CD4-positive, alpha-beta T cell treated with Interleukin-17A for 4 hours (primary cell): ENCODE results near the gene FOXF2.

ENCODE experiments used
- DNase-seq: peaks from one replicate; pipeline ENCODE4 v3.0.0-alpha.2; 2020; ENCODE audit warnings: mixed read lengths

Gene FOXF2

GRCh38 chr6:1392813-1393640, 3.7 kb downstream of the FOXF2 start:
- no peak for DNase-seq

DNA sequence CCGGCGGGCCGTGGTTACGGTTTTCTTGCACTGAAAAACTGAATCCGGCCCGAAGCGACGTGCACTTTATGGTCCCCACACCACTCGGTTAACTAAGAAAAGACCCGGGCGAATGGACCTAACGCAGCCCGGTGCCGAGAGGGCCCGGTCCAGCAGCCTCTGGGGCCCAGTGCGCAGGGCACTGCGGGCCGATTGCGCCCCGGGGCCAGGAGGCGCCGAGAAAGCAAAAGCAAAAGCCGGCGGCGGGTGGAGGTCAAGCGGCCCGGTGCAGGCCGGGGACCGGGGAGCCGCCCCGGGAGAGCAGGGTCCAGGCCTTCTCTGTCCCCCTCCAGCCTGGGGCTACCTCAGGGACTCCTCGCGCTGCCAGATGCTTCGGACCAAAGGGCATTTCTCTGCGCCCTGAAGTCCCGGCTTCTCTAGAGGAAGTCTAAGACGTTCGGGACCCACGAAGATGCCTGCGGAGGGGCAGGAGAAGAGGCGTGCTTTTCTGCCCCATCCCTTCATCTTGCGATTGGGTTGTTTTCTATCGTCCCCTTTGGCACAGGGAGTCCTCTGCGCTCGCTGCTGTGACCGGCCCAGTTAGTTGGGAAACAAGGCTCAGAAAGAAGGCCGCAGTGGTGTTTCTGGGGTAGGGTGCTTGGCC, 4.4 kb downstream of the FOXF2 start:
- no peak for DNase-seq

DNA sequence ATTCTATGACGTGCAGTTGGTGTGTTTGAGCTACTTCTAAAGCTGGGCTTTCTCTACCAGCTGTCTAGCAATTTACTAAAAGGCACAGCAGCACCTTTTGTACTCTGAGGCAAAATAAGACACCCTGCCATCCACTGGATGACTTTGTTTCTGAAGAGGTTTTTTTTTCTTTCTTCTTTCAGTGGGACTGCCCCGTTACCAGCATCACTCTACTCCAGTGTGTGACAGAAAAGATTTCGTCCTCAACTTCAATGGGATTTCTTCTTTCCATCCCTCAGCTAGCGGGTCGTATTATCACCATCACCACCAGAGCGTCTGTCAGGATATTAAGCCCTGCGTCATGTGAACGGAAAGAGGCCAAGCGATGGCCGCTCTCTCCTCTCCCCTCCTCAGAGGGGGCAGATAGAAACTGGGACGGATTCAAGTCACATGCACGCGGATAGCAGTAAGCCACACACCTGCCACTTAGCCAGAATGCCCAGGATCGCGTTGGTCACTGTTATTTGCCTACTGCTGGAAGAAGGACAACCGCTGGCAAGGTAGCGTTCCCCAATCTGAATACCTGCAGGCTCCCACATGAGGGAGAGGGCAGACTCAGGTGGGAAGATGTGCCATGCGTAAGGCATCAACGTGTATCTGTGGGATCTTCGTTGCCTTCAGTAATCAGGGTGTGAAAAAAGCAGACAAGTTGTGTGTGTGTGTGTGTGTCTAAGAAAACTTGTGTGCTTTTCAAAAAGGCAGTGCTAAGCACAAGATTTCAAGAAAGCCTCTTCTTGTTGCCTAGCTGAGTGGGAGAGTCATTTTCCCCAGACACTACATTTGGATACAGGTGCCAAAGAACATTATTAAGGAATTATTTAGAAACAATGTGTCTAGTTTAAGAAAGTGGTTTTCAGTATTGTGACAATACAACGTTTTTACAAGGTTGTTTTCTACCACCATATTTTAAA, 5.4 kb downstream of the FOXF2 start:
- DNase-seq = no peak

GRCh38 chr6:1395506-1395905, 6.1 kb downstream of the FOXF2 start:
- DNase-seq = no peak

- DNase-seq = no peak
Measured at GRCh38 chr6:1395941-1396908, 6.8 kb downstream of the FOXF2 start.

GRCh38 chr6:1396952-1397868, 7.8 kb downstream of the FOXF2 start:
- DNase-seq = peak; percentile 74

GRCh38 chr6:1399085-1399780, 9.9 kb downstream of the FOXF2 start:
- no peak for DNase-seq

DNA sequence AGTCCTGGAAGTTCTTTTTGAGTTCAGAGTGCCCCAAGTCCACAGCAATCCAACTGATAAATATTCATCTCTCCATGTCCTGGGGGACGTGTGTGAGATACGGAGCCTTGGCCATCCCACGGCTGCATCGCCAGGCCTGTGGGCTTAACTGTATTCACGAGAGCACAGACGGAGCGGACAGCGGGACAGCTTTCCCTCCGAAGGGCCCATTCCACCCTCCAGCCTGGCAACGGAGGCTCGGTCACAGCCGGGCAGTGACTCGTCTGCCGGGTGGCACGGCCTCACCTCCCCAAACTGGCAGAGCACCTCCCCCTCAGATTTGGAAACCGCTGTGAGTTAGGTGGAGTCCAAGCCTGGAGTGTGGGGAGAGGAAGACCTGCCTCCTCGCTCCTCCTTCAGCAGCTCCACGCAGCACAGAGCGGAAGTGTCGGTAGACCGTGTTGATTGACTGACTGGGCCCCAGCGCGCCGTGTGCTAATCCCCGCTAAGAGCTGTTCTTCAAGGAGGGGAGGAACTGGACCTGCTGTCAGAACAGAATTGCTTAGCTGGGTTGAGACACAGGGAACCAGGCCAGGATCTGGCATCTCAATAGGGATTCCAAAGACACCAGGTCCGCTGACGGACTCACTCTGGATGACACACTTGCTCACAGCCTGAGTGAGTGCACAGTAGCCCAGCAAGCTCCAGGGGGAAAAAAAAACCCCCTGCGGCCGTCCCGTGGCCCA, 10.9 kb downstream of the FOXF2 start:
- DNase-seq = no peak

DNA sequence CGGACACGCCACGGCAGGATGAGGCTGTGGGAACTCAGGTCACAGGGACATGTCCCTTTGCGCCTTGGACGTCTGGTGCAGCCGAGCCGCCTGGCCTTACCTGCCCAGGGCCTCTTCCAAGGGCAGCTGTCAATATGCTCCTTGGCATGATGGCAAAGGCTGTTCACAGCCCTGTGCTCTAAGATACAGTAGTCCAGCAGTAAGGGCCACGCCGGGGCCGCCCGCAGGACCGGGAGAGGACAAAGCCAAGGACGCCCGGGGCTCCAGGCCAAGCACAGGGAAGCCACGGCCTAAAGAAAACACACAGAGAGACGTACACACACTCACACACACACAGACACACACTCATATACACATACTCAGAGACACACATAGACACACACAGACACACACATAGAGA, 13.0 kb downstream of the FOXF2 start:
- no peak for DNase-seq

DNA sequence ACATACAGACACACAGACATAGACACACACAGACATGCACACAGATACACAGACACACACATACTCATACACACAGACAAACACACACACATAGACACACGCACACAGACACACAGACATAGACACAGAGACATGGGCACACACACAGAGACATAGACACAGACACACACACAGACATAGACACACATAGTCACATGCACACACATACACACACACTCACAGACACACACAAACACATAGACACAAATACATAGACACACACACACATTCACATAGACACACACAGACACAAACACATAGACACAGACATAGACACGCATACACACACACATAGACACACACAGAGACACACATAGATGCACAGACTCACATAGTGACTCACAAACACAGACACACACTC, 13.5 kb downstream of the FOXF2 start:
- no peak for DNase-seq

DNA sequence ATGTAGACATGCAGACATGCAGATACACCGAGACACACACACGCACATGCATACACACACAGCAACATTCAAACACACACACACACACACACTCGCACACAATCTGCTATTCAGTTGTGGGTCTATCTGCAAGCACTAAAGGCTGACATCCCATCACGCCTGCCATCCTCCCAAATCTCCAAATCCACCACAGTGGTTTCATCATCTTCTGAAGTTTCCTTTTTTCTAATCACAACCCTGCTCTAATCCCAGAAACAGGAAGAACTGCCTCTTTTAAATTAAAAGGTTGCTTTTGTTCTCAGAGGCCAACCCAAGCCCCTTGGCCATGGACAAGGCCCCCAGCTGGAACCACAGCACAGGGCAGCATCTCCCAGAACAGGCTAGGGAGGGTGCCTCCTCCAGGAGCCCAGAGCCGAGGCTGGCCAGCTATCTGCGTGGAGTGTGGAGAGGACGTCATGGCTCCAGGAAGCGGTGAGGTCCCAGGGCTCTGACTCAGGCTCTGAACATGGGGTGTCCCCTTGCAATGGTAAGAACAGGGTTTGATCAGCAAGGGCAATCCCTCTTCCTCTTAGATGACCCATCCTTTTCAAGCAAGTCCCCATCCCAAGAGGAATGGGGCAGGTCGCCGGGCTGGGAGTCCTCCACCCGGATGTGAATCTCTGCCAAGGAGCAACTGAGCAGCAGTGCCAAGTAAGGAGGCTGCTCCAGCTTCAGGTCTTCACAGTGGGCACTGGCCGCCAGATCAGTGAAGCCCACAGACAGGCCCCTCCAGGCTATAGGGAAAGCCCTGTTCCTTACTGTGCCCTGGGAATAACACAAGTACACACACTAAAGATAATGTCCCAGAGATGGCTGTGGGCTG, 14.7 kb downstream of the FOXF2 start:
- DNase-seq = no peak

GRCh38 chr6:1404713-1405098, 15.3 kb downstream of the FOXF2 start:
- DNase-seq = no peak

GRCh38 chr6:1405221-1405620, 15.8 kb downstream of the FOXF2 start:
- DNase-seq = no peak

DNA sequence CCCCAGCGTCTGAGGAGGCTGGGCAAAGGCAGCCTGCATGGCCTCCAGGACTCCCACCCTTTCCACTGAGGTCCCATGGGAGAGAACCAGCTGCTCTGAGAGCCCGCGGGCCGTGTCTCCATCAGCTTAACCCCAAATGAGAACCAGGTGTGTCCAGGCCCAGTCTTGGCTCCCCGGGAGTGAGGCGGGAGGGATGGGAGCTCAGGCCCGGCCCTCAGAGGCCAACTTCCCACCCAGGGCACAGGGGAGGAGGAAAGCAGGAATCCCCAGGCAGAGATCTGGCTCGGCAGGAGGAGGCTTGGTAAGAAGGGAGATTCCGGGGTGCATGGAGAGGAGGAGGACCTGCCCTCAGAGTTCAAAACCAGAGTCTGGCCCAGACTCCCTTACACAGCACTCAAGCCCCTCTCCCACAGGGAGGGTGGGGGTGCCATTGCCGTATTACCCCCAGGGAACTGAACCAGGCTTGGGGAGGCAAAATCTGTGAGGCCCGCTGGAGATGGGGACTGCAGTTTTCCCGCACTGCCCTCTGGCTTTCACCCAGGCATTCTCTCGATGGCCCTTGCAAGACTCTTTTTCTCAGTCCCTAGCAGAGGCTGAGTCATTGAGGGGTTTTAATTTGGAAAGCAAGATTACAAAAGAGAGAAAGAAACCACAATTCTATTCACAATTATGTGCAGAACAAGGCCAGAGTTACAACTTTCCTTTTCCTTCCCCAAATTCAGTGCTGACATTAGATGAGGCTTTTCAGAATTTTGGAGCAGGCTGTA, 17.1 kb downstream of the FOXF2 start:
- DNase-seq = no peak

DNA sequence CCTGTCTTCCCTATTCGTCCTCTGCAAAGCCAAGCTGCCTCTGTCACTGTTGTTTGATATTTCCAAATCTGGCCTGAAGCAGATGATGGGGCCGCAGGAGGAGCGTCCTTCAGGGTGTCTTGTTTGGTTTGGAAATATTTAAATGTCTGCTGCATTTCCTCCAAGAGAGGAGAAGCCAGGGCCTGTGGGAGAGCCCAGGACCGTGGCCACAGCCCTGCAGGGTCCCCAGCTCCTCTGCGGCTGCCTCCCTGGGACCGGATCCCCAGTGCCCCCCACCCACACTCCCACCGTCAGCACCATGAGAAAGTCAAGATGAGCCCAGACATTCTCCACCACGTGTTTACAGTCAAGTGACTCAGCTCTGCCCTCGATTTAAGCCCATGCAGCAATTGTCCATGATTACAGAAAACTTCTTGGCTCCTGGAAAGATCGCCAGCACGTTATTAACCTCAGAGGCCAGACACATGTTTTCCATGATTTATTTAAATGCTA, 18.2 kb downstream of the FOXF2 start:
- no peak for DNase-seq

DNA sequence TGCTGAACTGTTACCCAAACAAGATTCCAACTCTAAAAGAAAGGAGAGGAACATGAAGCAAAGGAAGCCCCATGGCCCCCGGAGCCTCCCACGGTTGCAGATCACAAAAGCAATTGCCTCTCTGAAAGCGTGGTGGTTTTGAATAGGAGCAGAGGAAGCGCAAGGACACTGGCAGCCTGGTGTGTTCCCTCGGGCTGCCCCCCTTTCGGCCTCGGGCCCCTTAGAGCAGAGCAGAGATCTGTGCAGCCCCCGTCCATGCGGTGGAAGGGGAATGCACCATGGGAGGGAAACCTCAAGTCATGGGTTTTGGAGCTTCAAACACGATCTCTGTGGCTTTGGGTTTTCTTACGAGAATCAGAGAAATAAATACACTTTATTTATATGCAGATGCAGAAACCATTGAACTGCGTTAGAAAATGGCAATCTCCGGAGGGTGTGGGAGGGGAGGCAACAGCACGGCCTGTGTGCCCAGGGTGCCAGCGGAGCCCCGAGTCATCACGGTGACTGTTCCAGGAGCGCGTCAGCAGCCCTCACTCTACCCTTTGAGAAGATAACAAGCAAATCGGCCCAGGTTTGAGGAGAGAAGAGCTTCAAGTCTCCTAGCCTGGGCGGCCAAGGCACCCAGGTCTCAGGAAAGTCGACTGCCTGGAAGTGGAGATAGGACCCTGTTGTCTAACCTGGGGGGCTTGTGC, 20.5 kb downstream of the FOXF2 start:
- DNase-seq = no peak

DNA sequence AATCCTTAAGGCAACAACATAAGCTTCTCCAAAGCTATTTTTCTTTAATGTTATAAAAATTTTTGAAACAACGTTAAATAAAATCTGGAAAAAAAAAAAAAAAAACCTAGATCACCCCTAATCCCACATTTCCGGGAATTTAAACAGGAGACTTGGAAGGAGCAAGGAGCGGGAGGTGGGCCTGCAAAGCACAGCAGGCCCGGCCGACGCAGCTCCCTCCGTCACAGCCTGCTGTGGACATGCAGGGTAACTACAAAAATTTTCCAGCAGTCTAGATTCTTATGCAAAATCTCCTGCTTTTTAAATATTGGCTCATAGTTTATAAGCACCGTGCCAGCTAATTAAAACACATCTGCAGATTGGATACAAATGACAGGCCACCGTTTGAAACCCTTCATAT, 23.5 kb downstream of the FOXF2 start:
- DNase-seq = no peak
